OCI-LY7 (cell line): ENCODE measurements around the gene KLC1. TPM values are rescaled to one million over a fixed set of nuclear protein-coding genes. Genes with fewer than 3 reads are reported as not detected.

Experiments
- BruUV-seq: library from RNA; stranded (reverse); fragments of 400-500 nt; replicated peaks from 2 replicates; lab custom pipeline; 2021; lab: Mats Ljungman, UMichigan
- CTCF ChIA-PET: fragments of 300-600 bp; sonication (Branson Sonifier 250); formaldehyde crosslinking; loops from one replicate; lab custom pipeline; 2022; ENCODE audit warnings: antibody characterized with exemption; ENCODE audit not compliant: unreplicated experiment; lab: Charles Lee
- POLR2A ChIA-PET: fragments of 300-600 bp; sonication (Branson Sonifier 250); formaldehyde crosslinking; loops from one replicate; lab custom pipeline; 2022; ENCODE audit warnings: antibody characterized with exemption; lab: Charles Lee
- DNase-seq: peaks from one replicate; pipeline ENCODE4 v3.0.0-alpha.2; 2015; ENCODE audit warnings: low spot score
- H2AFZ ChIP-seq: fragments of 200-600 bp; sonication (generic), shearing (Covaris generic); 2 replicates; pipeline ENCODE4 v1.6.1; 2014; ENCODE audit warnings: mild to moderate bottlenecking, antibody characterized with exemption, low read length, moderate library complexity
- H3K27ac ChIP-seq: fragments of 200-600 bp; sonication (generic); 2 replicates; pipeline ENCODE4 v1.5.1; 2014; ENCODE audit warnings: mixed run types, low read depth, mild to moderate bottlenecking, moderate library complexity, low read length, inconsistent platforms; ENCODE audit not compliant: poor library complexity, severe bottlenecking
- H3K36me3 ChIP-seq: fragments of 200-600 bp; sonication (generic); 2 replicates; pipeline ENCODE4 v1.6.1; 2014; ENCODE audit warnings: mild to moderate bottlenecking, antibody characterized with exemption, low read length, moderate library complexity, mixed read lengths; ENCODE audit not compliant: insufficient read depth
- H3K4me1 ChIP-seq: fragments of 200-600 bp; sonication (generic); 2 replicates; pipeline ENCODE4 v1.5.1; 2014; ENCODE audit warnings: mild to moderate bottlenecking, low read length; ENCODE audit not compliant: insufficient read depth, poor library complexity, severe bottlenecking
- H3K4me2 ChIP-seq: fragments of 200-600 bp; sonication (generic); 2 replicates; pipeline ENCODE4 v1.6.1; 2014; ENCODE audit warnings: mild to moderate bottlenecking, low read length
- H3K4me3 ChIP-seq: fragments of 200-600 bp; sonication (generic); 2 replicates; pipeline ENCODE4 v1.5.1; 2014; ENCODE audit warnings: mild to moderate bottlenecking, low read depth, low read length; ENCODE audit not compliant: poor library complexity, severe bottlenecking
- H3K79me2 ChIP-seq: fragments of 200-600 bp; sonication (generic); 2 replicates; pipeline ENCODE4 v1.6.1; 2016; ENCODE audit warnings: low read depth, mild to moderate bottlenecking, low read length, moderate library complexity, mixed read lengths; ENCODE audit not compliant: insufficient read depth
- H3K9me2 ChIP-seq: fragments of 200-600 bp; sonication (generic); 2 replicates; pipeline ENCODE4 v1.6.1; 2016; ENCODE audit warnings: mild to moderate bottlenecking, low read length, mixed read lengths; ENCODE audit not compliant: insufficient read depth
- H3K9me3 ChIP-seq: fragments of 200-600 bp; sonication (generic); 2 replicates; pipeline ENCODE4 v1.6.1; 2014; ENCODE audit warnings: mild to moderate bottlenecking, mixed run types, low read length, mixed read lengths
- H4K20me1 ChIP-seq: fragments of 200-600 bp; sonication (generic); 2 replicates; pipeline ENCODE4 v1.6.1; 2014; ENCODE audit warnings: mild to moderate bottlenecking, antibody characterized with exemption, low read length, moderate library complexity, mixed read lengths; ENCODE audit not compliant: insufficient read depth
- EZH2phosphoT487 ChIP-seq: fragments of 200-600 bp; sonication (generic); IDR thresholded peaks from 2 replicates; pipeline ENCODE4 v1.6.1; 2018; ENCODE audit warnings: low read depth, borderline replicate concordance, mild to moderate bottlenecking, mixed run types, antibody characterized with exemption, low read length, moderate library complexity, mixed read lengths
- intact Hi-C: fragments of 100-400 bp; cut with micrococcal nuclease; formaldehyde crosslinking; loops from one replicate; pipeline ENCODE4 v1.10.0; 2022; ENCODE audit not compliant: unreplicated experiment
- total RNA-seq, 2 experiments: library from RNA; depleted of rRNA in 1 of 2; stranded (reverse); fragments of >200 nt in 1 of 2; shearing (Covaris generic) in 1 of 2; gene quantifications; 2 replicates each; pipeline ENCODE4 v1.2.3, GENCODE V29; 2014 to 2022
- TF ChIP-seq, protein P1 (sequence below): fragments of 200-600 bp; sonication (generic); conservative IDR thresholded peaks from 2 replicates; pipeline ENCODE4 v1.5.1; 2014; ENCODE audit warnings: mild to moderate bottlenecking, antibody characterized with exemption, low read length, moderate library complexity, mixed read lengths

Gene KLC1
- total RNA-seq, 2 experiments from 2014 or later: 147 to 157 TPM

DNA sequence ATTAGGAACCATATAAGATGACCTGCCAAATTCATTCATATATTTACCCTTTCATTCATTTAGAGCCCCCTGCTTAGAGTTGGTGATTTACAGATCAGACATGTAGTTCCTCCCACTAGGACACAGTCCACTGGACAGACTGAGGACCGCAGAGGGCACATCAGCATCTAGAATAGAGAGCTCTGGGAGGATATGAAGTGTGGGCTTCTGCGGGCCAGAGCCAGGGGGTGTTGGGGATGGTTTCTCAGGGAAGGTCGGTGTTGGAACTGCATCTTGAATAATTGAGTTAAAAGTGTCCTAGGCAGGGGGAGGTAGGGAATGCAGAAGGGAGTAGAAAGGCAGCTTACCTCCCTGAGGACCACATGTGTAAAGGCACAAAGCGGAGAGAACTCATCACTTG, 42.9 kb downstream of the KLC1 start:
- no peaks in the 10 kb centered on the region for H3K4me1 ChIP-seq
- peaks cover 95% of the 10 kb centered on the region for H3K36me3 ChIP-seq
- ChIA-PET CTCF (no interaction called here), POLR2A (no interaction called here)
- no peak overlapping the region for H3K27ac ChIP-seq
- H4K20me1 ChIP-seq: peaks cover 4% of the 10 kb centered on the region; the same call in 1 of the 2 replicates
- TF ChIP-seq, protein P1, sequence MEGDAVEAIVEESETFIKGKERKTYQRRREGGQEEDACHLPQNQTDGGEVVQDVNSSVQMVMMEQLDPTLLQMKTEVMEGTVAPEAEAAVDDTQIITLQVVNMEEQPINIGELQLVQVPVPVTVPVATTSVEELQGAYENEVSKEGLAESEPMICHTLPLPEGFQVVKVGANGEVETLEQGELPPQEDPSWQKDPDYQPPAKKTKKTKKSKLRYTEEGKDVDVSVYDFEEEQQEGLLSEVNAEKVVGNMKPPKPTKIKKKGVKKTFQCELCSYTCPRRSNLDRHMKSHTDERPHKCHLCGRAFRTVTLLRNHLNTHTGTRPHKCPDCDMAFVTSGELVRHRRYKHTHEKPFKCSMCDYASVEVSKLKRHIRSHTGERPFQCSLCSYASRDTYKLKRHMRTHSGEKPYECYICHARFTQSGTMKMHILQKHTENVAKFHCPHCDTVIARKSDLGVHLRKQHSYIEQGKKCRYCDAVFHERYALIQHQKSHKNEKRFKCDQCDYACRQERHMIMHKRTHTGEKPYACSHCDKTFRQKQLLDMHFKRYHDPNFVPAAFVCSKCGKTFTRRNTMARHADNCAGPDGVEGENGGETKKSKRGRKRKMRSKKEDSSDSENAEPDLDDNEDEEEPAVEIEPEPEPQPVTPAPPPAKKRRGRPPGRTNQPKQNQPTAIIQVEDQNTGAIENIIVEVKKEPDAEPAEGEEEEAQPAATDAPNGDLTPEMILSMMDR: no peak
- no peak for TF ChIP-seq EZH2phosphoT487
- H3K4me2 ChIP-seq: no peak overlapping the region
- DNase-seq: no peak
- no peaks in the 10 kb centered on the region for H3K9me2 ChIP-seq
- intact Hi-C loops: no loop called here
- no peak overlapping the region for H2AFZ ChIP-seq
- no peak overlapping the region for H3K4me3 ChIP-seq
- H3K79me2 ChIP-seq: no peaks in the 10 kb centered on the region
- no peaks in the 10 kb centered on the region for H3K9me3 ChIP-seq
- BruUV-seq: no TSS peak

DNA sequence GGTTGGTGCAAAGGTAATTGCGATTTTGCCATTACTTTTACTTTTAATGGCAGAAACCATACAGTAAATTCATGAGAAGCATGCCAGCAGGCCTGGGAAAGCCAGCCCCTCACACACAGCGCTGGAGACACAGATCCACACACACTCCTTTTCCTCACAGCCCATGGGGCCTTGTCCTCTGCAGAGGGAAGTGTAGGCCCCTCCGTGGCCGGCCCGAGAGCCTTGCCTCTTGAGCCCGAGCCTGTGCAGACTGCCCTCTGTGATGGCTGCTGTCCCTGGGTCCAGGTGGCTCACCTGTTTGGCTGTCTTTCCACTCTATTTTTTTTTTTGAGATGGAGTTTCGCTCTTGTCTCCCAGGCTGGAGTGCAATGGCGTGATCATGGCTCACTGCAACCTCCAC, 46.9 kb downstream of the KLC1 start:
- Histone ChIP-seq H4K20me1 (no peaks in the 10 kb centered on the region), H3K27ac (no peak overlapping the region), H3K79me2 (no peaks in the 10 kb centered on the region), H3K4me2 (no peak overlapping the region), H3K9me2 (no peaks in the 10 kb centered on the region), H3K9me3 (no peaks in the 10 kb centered on the region), H2AFZ (no peak overlapping the region), H3K4me3 (no peak overlapping the region), H3K4me1 (peaks cover 12% of the 10 kb centered on the region), H3K36me3 (peaks cover 100% of the 10 kb centered on the region)
- intact Hi-C loops: no loop called here
- POLR2A ChIA-PET: no interaction called here
- TF ChIP-seq, protein P1: no peak
- no peak for TF ChIP-seq EZH2phosphoT487
- no peak for DNase-seq
- no TSS peak for BruUV-seq
- CTCF ChIA-PET: no interaction called here

DNA sequence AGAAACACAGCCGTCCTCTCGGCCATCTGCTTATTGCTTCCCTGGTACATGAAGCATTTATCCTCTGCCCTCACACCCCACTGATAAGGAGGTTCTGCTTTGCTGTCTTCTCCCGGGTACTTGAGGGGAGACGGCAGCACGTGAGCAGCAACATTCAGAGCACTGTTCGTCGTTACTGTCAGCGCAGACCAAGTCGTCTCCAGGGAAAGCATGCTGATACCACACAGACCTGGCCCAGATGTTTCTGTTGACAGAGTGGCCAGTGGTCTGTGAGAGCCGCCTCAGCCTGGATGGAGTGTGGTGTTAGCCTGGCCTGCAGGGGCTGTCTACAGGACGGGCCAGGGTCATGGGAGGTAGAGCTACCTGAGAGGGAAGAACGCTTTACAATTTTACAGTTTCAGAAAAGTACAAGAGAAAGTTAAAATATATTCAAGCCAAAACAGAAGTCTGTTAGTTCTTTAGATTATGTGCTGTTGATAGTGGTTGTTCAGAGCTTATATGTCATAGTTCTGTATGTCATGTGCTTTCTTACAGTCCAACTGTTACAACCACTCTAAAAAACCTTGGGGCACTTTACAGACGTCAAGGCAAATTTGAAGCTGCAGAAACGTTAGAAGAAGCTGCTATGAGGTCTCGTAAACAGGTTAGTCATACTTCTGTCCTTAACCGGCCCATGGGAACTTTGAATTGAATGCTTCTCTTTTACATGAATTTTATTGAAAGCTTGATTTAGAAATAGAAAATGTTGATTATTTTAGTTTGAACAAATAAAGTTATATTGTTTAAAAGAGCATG, 48.1 kb downstream of the KLC1 start:
- H4K20me1 ChIP-seq: no peaks in the 10 kb centered on the region
- H3K4me2 ChIP-seq: no peak overlapping the region
- no peak overlapping the region for H3K27ac ChIP-seq
- no peaks in the 10 kb centered on the region for H3K79me2 ChIP-seq
- no peaks in the 10 kb centered on the region for H3K9me3 ChIP-seq
- POLR2A ChIA-PET: interaction anchor here (0.7 kb wide), 1 partner anchor 9 kb away, joined by 3 read pairs; no protein-coding TSS in a partner anchor
- CTCF ChIA-PET: no interaction called here
- intact Hi-C loops: no loop called here
- TF ChIP-seq, protein P1: no peak
- TF ChIP-seq EZH2phosphoT487: no peak
- H3K4me3 ChIP-seq: no peak overlapping the region
- H2AFZ ChIP-seq: no peak overlapping the region
- H3K36me3 ChIP-seq: peaks cover 100% of the 10 kb centered on the region
- no peak for DNase-seq
- H3K4me1 ChIP-seq: peaks cover 12% of the 10 kb centered on the region
- BruUV-seq: no TSS peak
- H3K9me2 ChIP-seq: no peaks in the 10 kb centered on the region
